Astrocyte of the spinal cord (primary cell): Measurements from ENCODE around the gene NDP.
A peak's percentile ranks its signal among the peaks of the same experiment; 100 is the strongest.

ENCODE experiments used
- DNase-seq: peaks from one replicate; pipeline ENCODE4 v3.0.0; 2011; ENCODE audit warnings: low read depth, low spot score
- H3K4me3 ChIP-seq: 2 replicates; pipeline ENCODE4 v1.5.1; 2011; ENCODE audit warnings: low read depth, mild to moderate bottlenecking, low read length, moderate library complexity
- CTCF ChIP-seq: IDR thresholded peaks from 2 replicates; pipeline ENCODE4 v1.5.1; 2012; ENCODE audit warnings: low read depth, mild to moderate bottlenecking, low read length, inconsistent platforms
- in situ Hi-C: cut with HindIII; loops from 2 replicates; pipeline ENCODE4 v1.10.0; 2017; ENCODE audit warnings: low sequenced_read_pairs

The NDP gene

GRCh38 chrX:43964936-43965335 lies 8.3 kb downstream of the NDP start:
- H3K4me3 ChIP-seq, result no peak overlapping the region
- in situ Hi-C loops, result no loop called here
- DNase-seq, result no peak
- no peak for TF ChIP-seq CTCF

GRCh38 chrX:43963726-43964125 lies 9.5 kb downstream of the NDP start:
- in situ Hi-C loops, result no loop called here
- no peak overlapping the region for H3K4me3 ChIP-seq
- DNase-seq, result no peak
- no peak for TF ChIP-seq CTCF

- no peak overlapping the region for H3K4me3 ChIP-seq
- no peak for DNase-seq
- TF ChIP-seq CTCF, result no peak
- in situ Hi-C loops, result no loop called here
Observed at GRCh38 chrX:43962636-43963035, 10.6 kb downstream of the NDP start.

GRCh38 chrX:43961699-43962098 lies 11.5 kb downstream of the NDP start:
- DNase-seq, result no peak
- TF ChIP-seq CTCF, result peak; percentile 17
- in situ Hi-C loops, result no loop called here
- H3K4me3 ChIP-seq, result no peak overlapping the region

- in situ Hi-C loops, result no loop called here
- H3K4me3 ChIP-seq, result no peak overlapping the region
- peak; percentile 79 for DNase-seq
- peak; percentile 64 for TF ChIP-seq CTCF
Observed at GRCh38 chrX:43958529-43958928, 14.7 kb downstream of the NDP start.

- in situ Hi-C loops, result no loop called here
- no peak overlapping the region for H3K4me3 ChIP-seq
Observed at GRCh38 chrX:43956034-43956433, 17.2 kb downstream of the NDP start.

More at GRCh38 chrX:43956034-43956433, 17.2 kb downstream of the NDP start:
- no peak for TF ChIP-seq CTCF
- no peak for DNase-seq
